Activated naive CD4-positive, alpha-beta T cell treated with anti-CD3 and anti-CD28 coated beads, Interleukin-2, amount 50 U/mL, for 72 hours (primary cell): Measurements from ENCODE around the gene DARS2. TPM values are rescaled to one million over a fixed set of nuclear protein-coding genes. Genes with fewer than 3 reads are reported as not detected.
"Not testable (repeated sequence)": the region's sequence is repeated elsewhere in the genome, so short reads cannot be mapped to it uniquely, and the experiment has no call there.

Experiments
- ATAC-seq, 2 donors: fragments of 150-1000 bp; cut with Tn5 transposase; 2 replicates each; pipeline ENCODE4 v1.10.0; 2021; ENCODE audit warnings: mild to moderate bottlenecking in 2 of 2, moderate library complexity in 2 of 2
- DNase-seq, 2 donors: peaks; one replicate each; pipeline ENCODE4 v3.0.0; 2021 to 2022; ENCODE audit warnings: low spot score in 2 of 2
- H3K27ac Mint-ChIP-seq, 2 donors: one replicate each; pipeline ENCODE4 v1.8.0; 2022; ENCODE audit warnings: mild to moderate bottlenecking in 2 of 2, mixed read lengths in 2 of 2
- H3K36me3 Mint-ChIP-seq, 2 donors: one replicate each; pipeline ENCODE4 v1.8.0; 2022; ENCODE audit warnings: mixed read lengths in 2 of 2
- H3K9me3 Mint-ChIP-seq, 2 donors: one replicate each; pipeline ENCODE4 v1.8.0; 2022; ENCODE audit warnings: mixed read lengths in 2 of 2
- total RNA-seq, 2 donors: library from RNA; stranded (reverse); gene quantifications; one replicate each; pipeline ENCODE4 v1.2.3, GENCODE V29; 2022

Gene DARS2
- total RNA-seq, 2 donors from 2014 or later, result 31.1 to 40.7 TPM

GRCh38 chr1:173869021-173869359 is 44.5 kb downstream of the DARS2 start:
- Mint-ChIP-seq H3K27ac (peak overlapping the region; percentile 90 to 94), H3K9me3 (no peaks in the 10 kb centered on the region), H3K36me3 (peaks cover 52 to 53% of the 10 kb centered on the region in 2 donors)
- ATAC-seq, result no peak
- no peak for DNase-seq

GRCh38 chr1:173870252-173871075 is 46.0 kb downstream of the DARS2 start:
- ATAC-seq, result peak in 1 of 2 donors; percentile 9
- Mint-ChIP-seq H3K9me3 (no peaks in the 10 kb centered on the region), H3K36me3 (peaks cover 37 to 38% of the 10 kb centered on the region in 2 donors), H3K27ac (peak overlapping the region; percentile 86 to 90)
- peak in 1 of 2 donors; percentile 65 for DNase-seq

DNA sequence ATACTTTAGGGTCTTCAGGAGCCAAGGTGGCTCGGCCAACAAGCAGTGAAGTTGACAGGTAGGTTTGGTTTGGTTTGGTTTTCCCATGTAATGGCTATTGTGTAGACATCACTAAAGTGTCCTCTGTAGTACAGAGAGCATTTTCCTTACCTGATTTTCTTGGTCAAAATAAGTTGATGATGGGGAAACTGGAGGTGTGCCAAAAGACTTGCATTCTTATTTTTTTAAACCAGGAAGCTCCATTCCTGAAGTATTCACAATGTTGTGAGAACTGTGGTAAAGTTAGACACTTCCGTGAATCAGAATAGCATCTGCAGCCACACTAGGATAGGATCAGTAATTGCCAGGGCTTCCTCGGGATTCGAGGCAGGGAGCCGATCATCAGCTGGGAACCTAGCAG is 46.6 kb downstream of the DARS2 start:
- no peaks in the 10 kb centered on the region for H3K9me3 Mint-ChIP-seq
- peak overlapping the region; percentile 86 to 90 for H3K27ac Mint-ChIP-seq
- ATAC-seq (no peak), DNase-seq (no peak)
- peaks cover 31 to 32% of the 10 kb centered on the region in 2 donors for H3K36me3 Mint-ChIP-seq

- ATAC-seq, result no peak
- Mint-ChIP-seq H3K27ac (peak overlapping the region; percentile 48 to 90), H3K9me3 (no peaks in the 10 kb centered on the region), H3K36me3 (peaks cover 27 to 28% of the 10 kb centered on the region in 2 donors)
- DNase-seq, result no peak
Measured at GRCh38 chr1:173871500-173871899, 47.0 kb downstream of the DARS2 start.

DNA sequence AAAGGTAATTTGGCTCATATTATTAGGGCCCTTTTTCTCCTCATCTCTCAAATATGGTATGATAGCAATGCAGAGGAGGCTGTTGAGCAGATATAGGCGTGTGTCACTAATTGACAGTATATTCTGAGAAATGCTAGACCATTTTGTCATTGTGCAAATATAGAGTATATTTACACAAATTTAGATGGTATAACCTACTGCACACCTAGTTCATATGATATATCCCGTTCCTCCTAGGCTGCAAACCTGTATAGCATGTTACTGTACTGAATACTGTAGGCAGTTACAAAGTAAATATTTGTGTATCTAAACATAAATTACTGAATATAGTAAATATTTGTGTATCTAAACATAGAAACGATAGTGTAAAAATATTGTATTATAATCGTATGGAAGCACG is 52.3 kb downstream of the DARS2 start:
- DNase-seq, result no peak
- Mint-ChIP-seq H3K36me3 (peaks cover 5 to 6% of the 10 kb centered on the region in 2 donors), H3K9me3 (no peaks in the 10 kb centered on the region), H3K27ac (no peak overlapping the region)
- ATAC-seq, result no peak

- Mint-ChIP-seq H3K9me3 (no peaks in the 10 kb centered on the region), H3K27ac (peak overlapping the region in 1 of 2 donors; percentile 29), H3K36me3 (peaks cover 4% of the 10 kb centered on the region in 2 donors)
- no peak for DNase-seq
- ATAC-seq, result no peak
Measured at GRCh38 chr1:173878251-173878650, 53.8 kb downstream of the DARS2 start.

GRCh38 chr1:173881117-173881516 is 56.6 kb downstream of the DARS2 start:
- not testable (repeated sequence) for H3K9me3 Mint-ChIP-seq, DNase-seq, ATAC-seq, H3K27ac Mint-ChIP-seq, H3K36me3 Mint-ChIP-seq

DNA sequence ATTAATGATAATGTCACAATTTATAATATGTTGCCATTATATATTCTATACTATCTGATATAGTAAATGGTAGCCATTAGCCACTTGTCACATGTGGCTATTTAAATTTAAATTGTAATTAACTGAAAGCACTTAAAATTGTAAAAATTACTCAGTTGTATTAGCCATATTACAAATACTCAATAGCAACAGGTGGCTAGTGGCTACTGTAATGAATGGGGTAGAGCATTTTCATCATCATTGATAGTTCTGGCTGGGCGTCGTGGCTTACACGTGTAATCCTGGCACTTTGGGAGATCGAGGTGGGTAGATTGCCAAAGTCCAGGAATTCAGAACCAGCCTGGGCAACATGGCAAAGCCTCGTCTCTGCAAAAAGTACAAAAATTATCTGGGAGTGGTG is 60.2 kb downstream of the DARS2 start:
- Mint-ChIP-seq H3K27ac (no peak overlapping the region), H3K36me3 (peaks cover 14% of the 10 kb centered on the region in 2 donors), H3K9me3 (no peaks in the 10 kb centered on the region)
- ATAC-seq (no peak), DNase-seq (no peak)

- Mint-ChIP-seq H3K27ac (no peak overlapping the region), H3K36me3 (peaks cover 14 to 21% of the 10 kb centered on the region in 2 donors), H3K9me3 (no peaks in the 10 kb centered on the region)
- DNase-seq (no peak), ATAC-seq (peak; percentile 26 to 72)
Measured at GRCh38 chr1:173886746-173887611, 62.5 kb downstream of the DARS2 start.

DNA sequence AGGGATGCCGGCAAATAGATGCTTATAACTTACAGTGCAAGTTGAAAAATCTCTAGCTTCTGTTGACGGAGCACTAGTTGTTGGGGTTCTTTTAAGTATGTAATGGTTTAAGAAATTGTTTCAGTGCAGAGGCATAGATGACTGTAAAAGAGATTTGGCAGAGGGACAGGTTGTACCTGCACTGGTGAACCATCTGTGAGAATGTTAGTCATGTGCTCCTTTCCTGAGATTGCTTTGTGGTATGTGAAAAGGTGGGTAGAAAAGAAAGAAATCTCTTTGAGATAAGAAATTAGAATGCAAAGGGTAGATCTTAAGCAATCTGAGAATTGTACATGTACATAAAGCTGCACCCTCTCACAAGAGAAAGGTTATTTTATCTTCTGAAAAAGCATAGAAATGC is 63.2 kb downstream of the DARS2 start:
- Mint-ChIP-seq H3K9me3 (no peaks in the 10 kb centered on the region), H3K27ac (no peak overlapping the region), H3K36me3 (peaks cover 14 to 21% of the 10 kb centered on the region in 2 donors)
- DNase-seq (no peak), ATAC-seq (peak; percentile 73 to 97)

- Mint-ChIP-seq H3K9me3 (no peaks in the 10 kb centered on the region), H3K36me3 (peaks cover 14 to 21% of the 10 kb centered on the region in 2 donors), H3K27ac (no peak overlapping the region)
- no peak for DNase-seq
- no peak for ATAC-seq
Measured at GRCh38 chr1:173888749-173889148, 64.3 kb downstream of the DARS2 start.

- Mint-ChIP-seq H3K36me3 (peaks cover 14 to 21% of the 10 kb centered on the region in 2 donors), H3K27ac (no peak overlapping the region), H3K9me3 (no peaks in the 10 kb centered on the region)
- DNase-seq (no peak), ATAC-seq (no peak)
Measured at GRCh38 chr1:173889885-173890284, 65.4 kb downstream of the DARS2 start.

DNA sequence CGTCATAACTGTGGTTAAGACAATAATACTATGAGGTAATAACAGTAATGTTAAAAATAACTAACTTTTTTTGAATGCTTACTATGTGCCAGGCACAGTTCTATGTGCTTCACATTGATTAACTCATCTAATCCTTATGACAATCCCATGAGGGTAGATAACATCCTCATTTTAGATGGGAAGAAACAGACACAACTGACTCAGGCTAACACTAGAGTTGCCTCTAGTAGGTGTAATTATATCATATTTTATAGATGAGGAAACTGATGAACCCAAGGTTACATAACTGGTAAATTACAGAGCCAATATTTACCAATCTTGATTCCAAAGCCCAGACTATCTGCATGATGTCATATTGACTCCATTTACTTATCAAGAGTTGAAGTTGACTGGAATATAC is 69.1 kb downstream of the DARS2 start:
- H3K9me3 Mint-ChIP-seq, result no peaks in the 10 kb centered on the region
- ATAC-seq, result no peak
- no peak overlapping the region for H3K27ac Mint-ChIP-seq
- H3K36me3 Mint-ChIP-seq, result peaks cover 0 to 7% of the 10 kb centered on the region in 2 donors
- no peak for DNase-seq

GRCh38 chr1:173894189-173894588 is 69.7 kb downstream of the DARS2 start:
- ATAC-seq, result no peak
- H3K36me3 Mint-ChIP-seq, result peaks cover 0 to 7% of the 10 kb centered on the region in 2 donors
- H3K9me3 Mint-ChIP-seq, result no peaks in the 10 kb centered on the region
- DNase-seq, result no peak
- H3K27ac Mint-ChIP-seq, result no peak overlapping the region

GRCh38 chr1:173900427-173900826 is 76.0 kb downstream of the DARS2 start:
- peaks cover 0 to 8% of the 10 kb centered on the region in 2 donors for H3K36me3 Mint-ChIP-seq

DNA sequence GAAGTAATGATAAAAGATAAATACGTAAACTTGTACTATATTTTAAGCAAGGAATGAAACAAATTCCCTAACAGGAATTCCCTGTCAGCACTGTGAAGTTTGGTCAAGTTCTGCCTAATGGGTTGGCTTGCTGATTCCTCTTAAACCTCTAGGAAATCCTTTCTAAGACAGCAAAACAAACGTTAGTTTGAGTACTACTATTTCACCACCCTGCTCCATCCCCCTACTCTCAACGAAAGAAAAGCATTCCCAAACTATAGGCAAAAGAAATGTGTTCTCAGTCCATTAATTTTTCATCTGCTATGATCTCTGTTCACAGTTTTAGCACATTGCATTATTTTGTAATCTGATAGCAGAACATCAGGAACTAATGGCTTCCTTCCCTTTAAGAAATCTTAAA is 76.5 kb downstream of the DARS2 start:
- ATAC-seq, result no peak
- peaks cover 0 to 8% of the 10 kb centered on the region in 2 donors for H3K36me3 Mint-ChIP-seq

More at GRCh38 chr1:173900427-173900826, 76.0 kb downstream of the DARS2 start:
- Mint-ChIP-seq H3K27ac (no peak overlapping the region), H3K9me3 (peaks cover 0 to 6% of the 10 kb centered on the region in 2 donors)
- DNase-seq (no peak), ATAC-seq (peak in 1 of 2 donors; percentile 78)

More for the DNA sequence above, 76.5 kb downstream of the DARS2 start:
- H3K9me3 Mint-ChIP-seq, result peaks cover 0 to 6% of the 10 kb centered on the region in 2 donors
- H3K27ac Mint-ChIP-seq, result no peak overlapping the region
- no peak for DNase-seq
